K562 (cell line): ENCODE results near the gene CLIP2. TPM values are rescaled to one million over a fixed set of nuclear protein-coding genes. Genes with fewer than 3 reads are reported as not detected.

Experiments
- CHD2 ChIP-seq: IDR thresholded peaks from 2 replicates; pipeline ENCODE4 v1.6.1; 2011; ENCODE audit warnings: low read depth, low read length
- E2F6 ChIP-seq, 2 experiments: IDR thresholded peaks; 2 replicates each; pipeline ENCODE4 v1.6.1; 2011; ENCODE audit warnings: borderline replicate concordance in 1 of 2, control low read depth in 1 of 2, low read depth in 1 of 2, low read length in 1 of 2, mild to moderate bottlenecking in 1 of 2, mixed read lengths in 1 of 2, moderate library complexity in 1 of 2; ENCODE audit not compliant: insufficient read depth in 1 of 2, insufficient read length in 1 of 2, poor library complexity in 1 of 2, severe bottlenecking in 1 of 2; ENCODE audit errors: extremely low read depth in 1 of 2
- EGR1 ChIP-seq: fragments of 450-650 bp; conservative IDR thresholded peaks from 2 replicates; pipeline ENCODE4 v1.6.1; 2017; ENCODE audit warnings: mild to moderate bottlenecking
- FOS ChIP-seq: IDR thresholded peaks from 3 replicates; pipeline ENCODE4 v1.6.1; 2011; ENCODE audit not compliant: insufficient read length; ENCODE audit errors: extremely low read depth
- GATAD2A ChIP-seq: fragments of 450-650 bp; IDR thresholded peaks from 2 replicates; pipeline ENCODE4 v1.6.1; 2017
- HDAC1 ChIP-seq, 2 experiments: fragments of 450-650 bp; IDR thresholded peaks; 2 replicates each; pipeline ENCODE4 v1.6.1; 2016 to 2017; ENCODE audit warnings: inconsistent platforms in 1 of 2, mild to moderate bottlenecking in 1 of 2, moderate library complexity in 1 of 2
- HNRNPK ChIP-seq: fragments of 200-400 bp; formaldehyde crosslinking; IDR thresholded peaks from one replicate; pipeline ENCODE4 v1.6.1; 2018; ENCODE audit warnings: mild to moderate bottlenecking, low read depth, low read length; ENCODE audit not compliant: poor library complexity, severe bottlenecking
- HNRNPL ChIP-seq: fragments of 200-400 bp; formaldehyde crosslinking; IDR thresholded peaks from 2 replicates; pipeline ENCODE4 v1.6.1; 2017; ENCODE audit warnings: low read depth, mild to moderate bottlenecking, low read length
- KDM4B ChIP-seq, 2 experiments: fragments of 450-650 bp in 1 of 2; sonication (generic) in 1 of 2; IDR thresholded peaks; 2 replicates each; pipeline ENCODE4 v1.6.1; 2016 to 2017; ENCODE audit warnings: borderline replicate concordance in 2 of 2, antibody characterized with exemption in 1 of 2, low read depth in 1 of 2, mild to moderate bottlenecking in 1 of 2
- PBX2 ChIP-seq, 2 experiments: IDR thresholded peaks in 1 of 2; conservative IDR thresholded peaks in 1 of 2; 2 replicates each; pipeline ENCODE4 v1.6.1; 2016; ENCODE audit warnings: low read depth in 2 of 2, mild to moderate bottlenecking in 1 of 2, missing compliant biosample characterization in 1 of 2, missing genetic modification characterization in 1 of 2, moderate library complexity in 1 of 2
- RREB1 ChIP-seq: fragments of 250-450 bp; sonication (Bioruptor Pico); IDR thresholded peaks from 2 replicates; pipeline ENCODE4 v1.4.0; 2020
- SMARCA4 ChIP-seq: fragments of 450-650 bp; IDR thresholded peaks from 2 replicates; pipeline ENCODE4 v1.6.1; 2016
- TCF7 ChIP-seq: sonication (generic); IDR thresholded peaks from 2 replicates; pipeline ENCODE4 v1.6.1; 2016; ENCODE audit warnings: antibody characterized with exemption, borderline replicate concordance
- TFAM ChIP-seq: fragments of 250-450 bp; sonication (Bioruptor Pico); conservative IDR thresholded peaks from 2 replicates; pipeline ENCODE4 v1.5.0; 2021; ENCODE audit warnings: mild to moderate bottlenecking, moderate library complexity
- TFAP4 ChIP-seq: sonication (generic); formaldehyde crosslinking; IDR thresholded peaks from 2 replicates; pipeline ENCODE4 v1.8.0; 2022; ENCODE audit warnings: missing genetic modification reagents, mild to moderate bottlenecking, moderate library complexity, borderline replicate concordance
- polyA plus RNA-seq, 8 experiments: library from polyadenylated mRNA; depleted of rRNA in 4 of 8; stranded (reverse) in 5 of 8; unstranded in 3 of 8; fragments of >200 nt; fragmentation: Nextera tagmentation in 2 of 8; fragmentation: Illumina TruSeq in 1 of 8; extraction: Ambion mirVana in 2 of 8; extraction: Trizol in 1 of 8; gene quantifications; 2 replicates each; pipeline versions ENCODE4 v1.2.1 to v1.2.3, GENCODE V29; 2011 to 2014; ENCODE audit warnings: inconsistent platforms in 1 of 8, missing spikeins in 1 of 8
- total RNA-seq, 7 experiments: library from RNA; depleted of rRNA in 6 of 7; stranded (reverse); fragments of >200 nt in 6 of 7; fragmentation: Illumina TruSeq in 2 of 7; extraction: Trizol in 2 of 7; gene quantifications; 2 replicates each; pipeline versions ENCODE4 v1.2.1 to v1.2.3, GENCODE V29; 2011 to 2021; ENCODE audit warnings: low replicate concordance in 1 of 7

CLIP2 gene
- total and polyA plus RNA-seq, 9 of the 15 experiments (the other 6 are each of a cell fraction or from before 2014, with no cell fraction given): 0.07 to 5.4 (median 2.1) TPM

- TF ChIP-seq RREB1 (CRISPR knock-in tag) (0 out of 2 replicates have a peak, but pooled peaks have one; percentile 38), TCF7 (peak; percentile 82; the same call in 1 of the 2 replicates), CHD2 (peak; percentile 47; the same call in 1 of the 2 replicates), SMARCA4 (no peak), TFAM (CRISPR knock-in tag) (no peak), TFAP4 (CRISPR knock-in tag) (peak; percentile 61; the same call in 1 of the 2 replicates), HNRNPK (no peak), GATAD2A (0 out of 2 replicates have a peak, but pooled peaks have one; percentile 68), PBX2 (CRISPR knock-in tag; IDR thresholded peaks at IDR 0.05; ENCODE audit: low read depth) (no peak), PBX2 (tag; conservative IDR thresholded peaks at IDR 0.05; ENCODE audit: low read depth) (no peak), HDAC1 (IDR thresholded peaks at IDR 0.05) (0 out of 4 replicates have a peak, but pooled peaks of 1 of the 2 experiments have one; percentile 7), EGR1 (peak; percentile 35), FOS (peak; percentile 83), HNRNPL (0 out of 2 replicates have a peak, but pooled peaks have one; percentile 22), E2F6 (IDR thresholded peaks at IDR 0.05; ENCODE audit: borderline replicate concordance in 1 of 2, extremely low read depth in 1 of 2, insufficient read depth in 1 of 2, insufficient read length in 1 of 2, low read depth in 1 of 2, low read length in 1 of 2, poor library complexity in 1 of 2, severe bottlenecking in 1 of 2) (peak in 1 of 2 experiments; percentile 77), KDM4B (IDR thresholded peaks at IDR 0.05; ENCODE audit: borderline replicate concordance in 2 of 2, low read depth in 1 of 2) (peak in 1 of 2 experiments; percentile 31; a peak in 1 of 4 replicates)
Measured at GRCh38 chr7:74453322-74454011, 164.3 kb downstream of the CLIP2 start, which contains the start of gene GTF2IRD1 (continued).
